A673 (cell line): ENCODE measurements around the gene ARHGEF28. TPM values are rescaled to one million over a fixed set of nuclear protein-coding genes. Genes with fewer than 3 reads are reported as not detected.

Experiments used
- BruUV-seq: library from RNA; stranded (reverse); fragments of 400-500 nt; replicated peaks from 2 replicates; lab custom pipeline; 2021; lab: Mats Ljungman, UMichigan
- CTCF ChIA-PET: fragments of 300-600 bp; sonication (Branson Sonifier 250); formaldehyde crosslinking; loops from one replicate; lab custom pipeline; 2022; ENCODE audit warnings: antibody characterized with exemption; lab: Charles Lee
- POLR2A ChIA-PET: fragments of 300-600 bp; sonication (Branson Sonifier 250); formaldehyde crosslinking; loops from one replicate; lab custom pipeline; 2022; ENCODE audit warnings: antibody characterized with exemption; ENCODE audit not compliant: low non-redundant PET; lab: Charles Lee
- DNase-seq: peaks from one replicate; pipeline ENCODE4 v3.0.0-alpha.2; 2015; ENCODE audit warnings: low spot score
- H3K27ac ChIP-seq: fragments of 200-600 bp; sonication (generic); 2 replicates; pipeline ENCODE4 v1.5.1; 2016; ENCODE audit warnings: mixed run types, low read depth, mild to moderate bottlenecking, mixed read lengths, antibody characterized with exemption, low read length; ENCODE audit not compliant: poor library complexity, severe bottlenecking
- H3K27me3 ChIP-seq: fragments of 200-600 bp; sonication (generic); replicated peaks from 2 replicates; pipeline ENCODE4 v1.6.1; 2017; ENCODE audit warnings: mixed run types, low read depth, mild to moderate bottlenecking, mixed read lengths, antibody characterized with exemption, low read length; ENCODE audit not compliant: insufficient read depth, poor library complexity
- H3K36me3 ChIP-seq: fragments of 200-600 bp; sonication (generic); 2 replicates; pipeline ENCODE4 v1.6.1; 2016; ENCODE audit warnings: mixed run types, mild to moderate bottlenecking, mixed read lengths, antibody characterized with exemption, low read length; ENCODE audit not compliant: insufficient read depth, poor library complexity, severe bottlenecking
- H3K4me1 ChIP-seq: fragments of 200-600 bp; sonication (generic); 2 replicates; pipeline ENCODE4 v1.6.1; 2017; ENCODE audit warnings: mixed run types, mild to moderate bottlenecking, mixed read lengths, antibody characterized with exemption, low read length; ENCODE audit not compliant: insufficient read depth, poor library complexity, severe bottlenecking
- H3K4me3 ChIP-seq: fragments of 200-600 bp; sonication (generic); 2 replicates; pipeline ENCODE4 v1.5.1; 2016; ENCODE audit warnings: low read depth, mixed run types, mild to moderate bottlenecking, mixed read lengths, low read length; ENCODE audit not compliant: poor library complexity, severe bottlenecking
- H3K9me3 ChIP-seq: fragments of 200-600 bp; sonication (generic); 2 replicates; pipeline ENCODE4 v1.6.1; 2016; ENCODE audit warnings: mixed run types, low read depth, mild to moderate bottlenecking, mixed read lengths, antibody characterized with exemption, low read length; ENCODE audit not compliant: poor library complexity, severe bottlenecking
- EZH2 ChIP-seq: fragments of 200-600 bp; sonication (generic); IDR thresholded peaks from 2 replicates; pipeline ENCODE4 v1.6.1; 2017; ENCODE audit warnings: borderline replicate concordance, low read depth, mild to moderate bottlenecking, mixed read lengths, antibody characterized with exemption, low read length; ENCODE audit not compliant: poor library complexity, severe bottlenecking
- intact Hi-C: fragments of 100-400 bp; cut with micrococcal nuclease; formaldehyde crosslinking; loops from one replicate; pipeline ENCODE4 v1.10.0; 2022; ENCODE audit not compliant: unreplicated experiment
- total RNA-seq: library from RNA; stranded (reverse); gene quantifications from 2 replicates; pipeline ENCODE4 v1.2.3, GENCODE V29; 2021
- TF ChIP-seq, protein P1 (sequence below): fragments of 300-800, 200-600 bp; sonication (generic); conservative IDR thresholded peaks from 2 replicates; pipeline ENCODE4 v1.5.1; 2017; ENCODE audit warnings: low read depth, mild to moderate bottlenecking, antibody characterized with exemption, low read length, moderate library complexity, mixed read lengths

ARHGEF28 gene
- total RNA-seq, 1 experiment from 2014 or later, result 3.4 TPM

DNA sequence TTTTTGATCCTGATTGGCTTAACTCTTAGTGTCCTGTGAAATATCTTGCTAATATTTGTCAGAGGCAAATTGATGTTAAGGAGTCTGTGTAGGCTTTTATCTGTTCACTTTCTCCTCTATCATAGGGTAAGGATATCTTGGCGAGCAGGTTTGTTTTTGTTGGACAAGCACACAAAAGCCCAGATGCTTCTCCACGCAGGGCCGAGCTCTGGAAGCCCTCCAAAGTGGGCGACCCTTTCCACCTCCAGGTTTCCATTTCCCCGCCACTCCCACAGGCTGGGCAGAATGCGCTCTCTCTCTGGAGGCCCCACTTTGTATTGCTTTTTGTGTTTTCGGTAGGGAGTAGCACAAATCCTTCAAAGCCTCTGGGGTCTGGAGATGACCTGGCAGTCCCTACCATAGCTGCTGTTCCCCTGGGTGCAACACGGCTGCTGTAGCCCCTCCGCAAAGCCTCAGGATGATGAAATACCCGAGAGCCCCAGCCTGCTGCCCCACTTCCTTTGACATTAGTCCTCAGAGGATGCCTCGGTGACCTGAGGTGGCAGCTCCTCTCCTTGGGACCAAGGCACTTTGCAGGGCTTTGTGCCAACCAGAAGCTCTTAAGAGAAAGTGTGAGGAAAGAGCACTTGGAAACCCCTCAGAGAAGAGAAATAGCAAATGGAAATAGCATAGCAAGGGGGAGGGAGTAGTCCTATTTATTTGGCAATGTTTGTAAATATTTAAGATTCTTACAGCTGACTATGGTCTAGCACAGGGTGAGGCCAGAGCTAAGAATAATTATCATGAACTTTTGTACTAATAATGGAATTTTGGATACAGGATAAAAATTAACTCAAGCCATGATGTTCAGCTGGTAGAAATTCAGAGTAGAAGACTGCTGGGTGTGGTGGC is 122.8 kb downstream of the ARHGEF28 start:
- POLR2A ChIA-PET, result no interaction called here
- CTCF ChIA-PET, result no interaction called here
- BruUV-seq, result no TSS peak
- H3K4me1 ChIP-seq, result no peaks in the 10 kb centered on the region
- peaks cover 50% of the 10 kb centered on the region for H3K27me3 ChIP-seq
- H3K9me3 ChIP-seq, result no peaks in the 10 kb centered on the region
- no peak overlapping the region for H3K4me3 ChIP-seq
- TF ChIP-seq EZH2, result no peak
- H3K36me3 ChIP-seq, result no peaks in the 10 kb centered on the region
- DNase-seq, result no peak
- intact Hi-C loops, result no loop called here
- H3K27ac ChIP-seq, result no peak overlapping the region

DNA sequence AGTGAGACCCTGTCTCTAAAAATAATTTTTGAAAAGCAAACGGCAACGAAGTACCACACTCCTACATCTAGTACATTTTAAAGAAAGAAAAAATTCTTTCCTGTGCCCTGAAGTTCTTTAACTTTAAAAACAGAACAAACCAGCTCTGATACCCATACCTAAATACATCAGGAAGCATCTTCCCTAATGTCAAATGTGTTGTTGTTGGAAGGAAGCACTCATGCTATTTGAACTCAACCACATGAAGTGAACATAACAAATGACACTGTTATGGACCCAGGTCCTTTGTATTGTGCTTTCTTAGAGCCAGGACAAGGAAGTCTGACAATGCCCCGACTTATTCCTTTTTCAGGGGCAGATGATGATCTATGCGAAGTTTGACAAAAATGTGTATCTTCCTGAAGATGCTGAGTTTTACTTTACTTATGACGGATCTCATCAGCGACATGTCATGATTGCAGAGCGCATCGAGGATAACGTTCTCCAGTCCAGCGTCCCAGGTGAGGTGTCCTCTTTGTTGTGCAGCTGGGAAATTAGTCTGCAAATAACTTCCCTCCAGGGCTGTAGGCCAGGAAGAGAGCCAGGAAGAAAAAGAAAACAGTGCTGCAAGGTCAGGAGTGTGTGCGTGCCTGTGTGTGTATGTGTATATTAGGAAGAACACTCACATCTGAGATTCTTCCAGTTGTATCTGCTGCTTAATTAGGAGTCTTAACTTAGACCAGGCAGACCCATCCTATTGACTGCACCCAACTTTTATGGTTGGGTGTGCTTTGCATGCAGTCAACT is 123.7 kb downstream of the ARHGEF28 start:
- Histone ChIP-seq H3K9me3 (no peaks in the 10 kb centered on the region), H3K4me1 (no peaks in the 10 kb centered on the region), H3K27ac (no peak overlapping the region), H3K27me3 (peaks cover 41% of the 10 kb centered on the region), H3K36me3 (no peaks in the 10 kb centered on the region), H3K4me3 (no peak overlapping the region)
- ChIA-PET POLR2A (no interaction called here), CTCF (no interaction called here)
- no TSS peak for BruUV-seq
- intact Hi-C loops, result no loop called here
- no peak for DNase-seq
- TF ChIP-seq, protein P1, sequence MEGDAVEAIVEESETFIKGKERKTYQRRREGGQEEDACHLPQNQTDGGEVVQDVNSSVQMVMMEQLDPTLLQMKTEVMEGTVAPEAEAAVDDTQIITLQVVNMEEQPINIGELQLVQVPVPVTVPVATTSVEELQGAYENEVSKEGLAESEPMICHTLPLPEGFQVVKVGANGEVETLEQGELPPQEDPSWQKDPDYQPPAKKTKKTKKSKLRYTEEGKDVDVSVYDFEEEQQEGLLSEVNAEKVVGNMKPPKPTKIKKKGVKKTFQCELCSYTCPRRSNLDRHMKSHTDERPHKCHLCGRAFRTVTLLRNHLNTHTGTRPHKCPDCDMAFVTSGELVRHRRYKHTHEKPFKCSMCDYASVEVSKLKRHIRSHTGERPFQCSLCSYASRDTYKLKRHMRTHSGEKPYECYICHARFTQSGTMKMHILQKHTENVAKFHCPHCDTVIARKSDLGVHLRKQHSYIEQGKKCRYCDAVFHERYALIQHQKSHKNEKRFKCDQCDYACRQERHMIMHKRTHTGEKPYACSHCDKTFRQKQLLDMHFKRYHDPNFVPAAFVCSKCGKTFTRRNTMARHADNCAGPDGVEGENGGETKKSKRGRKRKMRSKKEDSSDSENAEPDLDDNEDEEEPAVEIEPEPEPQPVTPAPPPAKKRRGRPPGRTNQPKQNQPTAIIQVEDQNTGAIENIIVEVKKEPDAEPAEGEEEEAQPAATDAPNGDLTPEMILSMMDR, result no peak
- no peak for TF ChIP-seq EZH2

DNA sequence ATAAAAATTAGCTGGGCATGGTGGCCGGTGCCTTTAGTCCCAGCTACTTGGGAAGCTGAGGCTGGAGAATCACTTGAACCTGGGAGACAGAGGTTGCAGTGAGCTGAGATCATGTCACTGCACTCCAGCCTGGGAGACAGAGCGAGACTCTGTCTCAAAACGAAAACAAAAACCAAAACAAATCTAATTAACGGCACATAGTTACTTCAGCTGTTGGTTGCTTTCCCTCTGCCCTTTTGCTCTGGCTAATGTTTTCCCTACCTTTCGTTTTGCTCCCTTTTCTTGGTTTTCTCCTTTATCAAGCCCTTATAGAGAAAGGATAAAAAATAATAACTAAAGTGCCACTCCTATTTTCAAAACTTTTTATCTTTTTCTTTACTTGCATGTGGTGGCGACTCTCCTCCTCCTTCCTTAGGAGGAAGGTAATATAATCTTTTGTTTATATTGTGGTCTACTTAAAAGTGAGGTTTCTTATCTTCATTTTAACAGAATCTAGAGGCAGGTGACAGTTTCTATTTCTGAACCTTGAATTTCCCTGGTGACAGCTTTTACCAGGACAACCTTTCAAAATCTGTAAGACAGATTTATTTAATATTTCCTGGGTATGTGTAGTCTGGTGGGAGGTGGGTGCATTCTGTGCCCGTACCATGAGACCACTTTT is 125.4 kb downstream of the ARHGEF28 start:
- Histone ChIP-seq H3K4me1 (no peaks in the 10 kb centered on the region), H3K36me3 (no peaks in the 10 kb centered on the region), H3K27me3 (peaks cover 27% of the 10 kb centered on the region), H3K27ac (no peak overlapping the region), H3K9me3 (no peaks in the 10 kb centered on the region), H3K4me3 (no peak overlapping the region)
- no TSS peak for BruUV-seq
- no peak for DNase-seq
- CTCF ChIA-PET, result no interaction called here
- POLR2A ChIA-PET, result no interaction called here
- intact Hi-C loops, result no loop called here
- TF ChIP-seq, protein P1, result no peak
- TF ChIP-seq EZH2, result no peak
